Endothelial cell of umbilical vein (primary cell): ENCODE data around the gene SERPINB11.

Experiments used
- CTCF ChIP-seq, 2 donors: IDR thresholded peaks; 1 replicate in 1 of 2; 2 replicates in 1 of 2; pipeline ENCODE4 v1.5.1; 2011; ENCODE audit warnings: low read length in 2 of 2, mild to moderate bottlenecking in 2 of 2, moderate library complexity in 2 of 2, control low read depth in 1 of 2, inconsistent platforms in 1 of 2, low read depth in 1 of 2; ENCODE audit not compliant: insufficient read depth in 1 of 2; ENCODE audit errors: extremely low read depth in 1 of 2
- POLR2A ChIP-seq: IDR thresholded peaks from 2 replicates; pipeline ENCODE4 v1.6.1; 2012; ENCODE audit warnings: low read depth, mild to moderate bottlenecking, control low read depth, low read length

- no peak for TF ChIP-seq POLR2A
- TF ChIP-seq CTCF (IDR thresholded peaks at IDR 0.05; ENCODE audit: extremely low read depth in 1 of 2, insufficient read depth in 1 of 2, low read depth in 1 of 2, low read length in 2 of 2) = no peak
These were observed 18.9 kb upstream of the SERPINB11 start for GRCh38 chr18:63683890-63684289.
